T-helper 1 cell (primary cell): ENCODE measurements around the gene NTNG1.

Experiments used
- DNase-seq, 5 donors: peaks; one replicate each; pipeline ENCODE4 v3.0.0-alpha.2; 2012 to 2020

The NTNG1 gene

DNA sequence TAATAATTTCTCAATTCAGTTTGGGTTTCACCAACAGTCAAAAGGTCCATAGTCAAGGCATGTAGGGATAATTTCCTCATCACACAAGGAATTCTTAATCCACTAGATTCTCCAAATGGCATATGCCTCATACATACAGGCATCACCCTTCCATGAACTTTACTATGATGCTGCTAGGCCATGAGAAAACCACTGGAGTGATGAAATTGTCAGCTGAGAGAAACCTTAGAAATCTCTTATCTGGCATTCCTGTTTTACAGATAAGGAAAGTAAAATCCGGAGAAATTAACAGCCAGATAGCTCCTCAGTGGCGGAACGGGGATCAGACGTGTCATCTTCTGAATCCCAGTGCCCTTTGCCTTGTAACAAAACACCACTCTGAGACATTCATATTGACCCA, 274.4 kb downstream of the NTNG1 start:
- no peak for DNase-seq

GRCh38 chr1:107419003-107419402, 278.2 kb downstream of the NTNG1 start:
- no peak for DNase-seq

GRCh38 chr1:107422901-107423300, 282.1 kb downstream of the NTNG1 start:
- DNase-seq: no peak

DNA sequence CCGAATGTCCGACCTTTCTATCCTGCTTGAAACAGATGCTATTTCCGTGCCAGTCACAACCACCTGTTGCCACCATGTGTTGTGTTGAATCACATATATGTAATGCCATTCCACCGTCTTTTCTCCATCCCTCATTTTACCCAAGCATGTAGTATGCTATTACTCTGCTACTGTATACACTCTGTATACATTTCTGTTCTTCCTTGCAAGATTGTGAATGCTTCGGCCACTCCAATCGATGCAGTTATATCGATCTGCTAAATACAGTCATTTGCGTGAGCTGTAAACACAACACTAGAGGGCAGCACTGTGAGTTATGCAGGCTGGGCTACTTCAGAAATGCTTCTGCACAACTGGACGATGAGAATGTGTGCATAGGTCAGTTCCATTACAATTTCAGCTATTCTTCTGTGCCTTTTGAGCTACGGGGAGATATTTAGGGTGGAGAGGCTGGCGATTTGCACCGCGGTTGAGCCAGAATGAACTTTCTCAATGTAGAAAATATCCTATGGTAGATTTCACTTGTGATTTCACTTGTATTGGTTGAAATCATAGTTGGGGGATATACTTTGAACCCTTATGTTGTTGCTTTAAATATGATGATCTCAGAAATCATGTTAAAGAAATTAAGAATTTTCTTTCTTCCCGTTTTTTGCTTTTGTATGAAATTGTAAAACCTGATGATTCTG, 289.8 kb downstream of the NTNG1 start:
- DNase-seq: peak in 1 of 5 donors; percentile 21

DNA sequence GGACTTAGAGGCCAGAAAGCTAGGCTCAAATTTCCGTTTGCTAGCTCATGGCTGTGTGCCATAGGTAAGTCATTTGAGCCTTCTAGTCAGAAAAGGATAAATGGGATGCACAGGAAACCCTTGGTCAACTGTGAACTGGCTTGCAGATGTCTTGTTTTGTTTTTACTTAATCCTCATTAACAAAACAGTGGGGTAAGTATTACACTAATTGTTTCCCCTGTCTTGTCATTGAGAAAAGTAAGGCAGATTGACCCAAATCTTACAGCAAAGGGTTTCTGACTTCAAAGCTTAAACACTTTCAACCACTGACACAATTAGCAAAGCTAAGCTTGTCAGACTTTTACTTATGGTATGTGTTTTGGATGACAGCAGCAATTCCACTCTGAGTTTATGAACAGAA, 291.3 kb downstream of the NTNG1 start:
- no peak for DNase-seq

- no peak for DNase-seq
Observed at GRCh38 chr1:107433068-107433467, 292.2 kb downstream of the NTNG1 start.

DNA sequence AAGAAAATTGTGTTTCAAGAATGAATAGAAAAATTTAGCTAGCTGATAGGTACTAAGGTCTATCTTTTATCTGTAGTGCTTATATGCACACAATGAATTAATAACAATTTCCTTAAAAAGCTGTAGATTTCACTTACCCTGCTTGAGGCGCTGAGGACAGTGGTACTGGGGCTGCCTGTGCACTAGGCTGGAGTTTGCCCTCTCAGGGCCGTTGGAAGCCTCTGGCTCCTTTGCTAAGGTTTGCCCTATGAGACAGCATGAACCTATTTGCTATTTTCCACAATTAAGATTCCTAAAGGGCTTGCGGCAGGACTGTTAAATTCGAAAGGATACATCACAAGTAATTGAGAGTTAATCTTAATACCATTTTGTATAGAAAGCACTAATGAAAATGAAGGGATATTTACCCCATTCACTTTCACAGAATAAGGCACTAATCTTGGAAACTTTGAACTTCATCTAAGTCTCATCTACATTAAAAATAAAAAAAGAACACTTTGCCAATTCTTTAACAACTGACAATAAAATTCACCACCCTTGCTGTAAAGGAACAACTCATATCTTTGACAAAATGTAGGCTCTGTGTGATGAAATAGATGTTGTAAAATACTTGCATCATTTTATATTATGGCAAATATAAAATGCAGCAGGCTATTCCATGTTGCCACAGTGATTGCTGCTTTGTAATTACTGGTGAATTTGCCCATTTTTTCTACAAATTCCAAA, 293.0 kb downstream of the NTNG1 start:
- no peak for DNase-seq

DNA sequence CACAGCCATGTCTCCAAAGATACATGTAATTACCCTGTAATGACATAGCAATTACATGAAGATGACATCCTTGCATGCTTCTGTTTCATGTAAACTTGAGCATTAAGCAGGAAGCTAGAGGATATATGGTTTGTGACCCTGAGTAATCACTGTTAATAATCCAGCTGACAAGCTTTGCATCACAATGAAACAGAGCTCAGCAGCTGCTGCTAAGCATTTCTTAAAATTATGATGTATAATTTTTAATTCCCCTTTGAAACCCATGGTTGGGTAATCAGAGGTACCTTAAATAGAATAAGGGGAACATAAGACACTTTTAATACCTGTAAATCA, 293.5 kb downstream of the NTNG1 start:
- no peak for DNase-seq

DNA sequence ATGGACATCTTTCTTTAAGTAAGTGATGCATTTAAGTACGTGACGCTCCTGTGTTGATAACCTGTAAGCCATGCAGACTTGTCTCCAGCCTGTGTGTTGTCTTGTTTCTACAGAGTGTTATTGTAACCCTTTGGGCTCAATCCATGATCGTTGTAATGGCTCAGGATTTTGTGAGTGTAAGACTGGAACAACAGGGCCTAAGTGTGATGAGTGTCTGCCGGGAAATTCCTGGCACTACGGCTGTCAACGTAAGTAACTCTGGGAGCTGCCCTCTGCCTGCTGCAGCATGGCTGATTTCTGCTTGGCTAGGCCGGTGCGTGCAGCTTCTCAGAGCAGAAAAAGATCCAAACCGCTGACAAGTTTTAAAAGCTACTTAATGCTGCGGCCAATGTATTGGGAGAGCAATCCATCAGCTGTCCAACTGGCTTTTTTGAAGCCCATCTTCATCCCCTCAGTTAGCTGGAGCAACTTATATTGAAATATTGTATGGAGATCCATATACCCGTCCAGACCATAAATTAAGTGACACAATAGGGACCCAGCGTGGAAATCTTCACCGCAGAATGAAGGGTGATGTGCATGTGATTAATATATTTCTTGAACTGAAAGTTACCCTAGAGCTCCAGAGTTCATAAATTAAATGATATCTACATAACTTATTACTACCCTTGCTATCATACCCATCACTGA, 295.9 kb downstream of the NTNG1 start:
- no peak for DNase-seq

DNA sequence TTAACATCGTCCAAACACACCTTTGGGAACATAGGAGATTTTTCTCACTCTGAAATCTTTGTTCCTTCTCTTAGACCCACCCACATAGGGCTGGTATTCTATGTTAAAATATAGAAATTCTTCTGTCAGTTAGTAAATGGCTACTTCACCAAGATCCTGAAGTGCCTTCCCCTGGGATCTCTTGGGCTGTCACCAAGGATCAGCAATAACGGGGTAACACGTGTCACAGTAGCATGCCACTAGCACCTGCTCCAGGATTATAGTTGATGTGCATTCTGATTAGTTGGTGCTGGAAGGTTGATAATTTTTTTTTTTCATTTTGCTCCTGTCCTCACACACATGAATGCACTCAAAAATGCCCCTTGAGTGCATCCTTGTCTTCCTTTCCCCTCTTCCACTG, 298.7 kb downstream of the NTNG1 start:
- DNase-seq: no peak

DNA sequence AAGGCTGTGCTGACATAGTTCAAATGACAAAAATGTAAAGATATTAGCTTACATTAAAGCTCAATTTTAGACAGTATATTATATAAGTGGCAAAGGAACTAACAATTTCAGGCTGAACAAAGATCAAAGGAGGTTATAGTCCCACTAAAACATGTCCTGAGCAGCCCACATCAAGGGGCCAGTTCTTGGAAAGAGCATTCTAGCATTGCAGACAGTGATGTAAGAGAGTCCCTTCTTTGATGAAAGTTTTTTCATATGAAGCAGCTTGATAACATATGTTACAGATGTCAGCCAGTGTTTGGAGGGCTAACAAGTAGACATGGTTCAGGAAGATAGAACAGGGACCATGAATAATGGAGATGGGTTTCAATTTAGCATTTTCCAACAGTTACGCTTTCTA, 301.7 kb downstream of the NTNG1 start:
- no peak for DNase-seq

GRCh38 chr1:107443027-107443426, 302.2 kb downstream of the NTNG1 start:
- no peak for DNase-seq

GRCh38 chr1:107443860-107444259, 303.0 kb downstream of the NTNG1 start:
- no peak for DNase-seq

DNA sequence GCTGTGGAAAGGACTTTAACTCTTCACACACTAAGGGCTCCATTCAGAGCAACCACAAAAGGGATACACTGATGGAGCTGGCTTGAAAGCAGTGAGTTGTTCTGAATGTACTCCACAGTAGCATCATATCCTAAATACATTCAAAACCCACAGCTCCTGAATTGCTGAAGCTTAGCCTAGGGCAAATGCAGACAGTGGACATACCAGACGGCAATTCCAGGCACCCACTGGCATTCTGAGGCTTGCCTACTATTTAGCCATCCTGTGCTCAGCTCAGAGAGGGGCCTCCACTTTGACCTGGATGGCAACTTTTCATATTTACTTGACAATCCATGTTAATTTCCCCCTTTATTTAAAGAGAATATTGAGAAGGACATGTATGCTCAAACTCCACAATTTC, 303.5 kb downstream of the NTNG1 start:
- no peak for DNase-seq

GRCh38 chr1:107449326-107449725, 308.5 kb downstream of the NTNG1 start:
- DNase-seq: no peak

GRCh38 chr1:107450899-107451664, 310.2 kb downstream of the NTNG1 start:
- no peak for DNase-seq

GRCh38 chr1:107451715-107452114, 310.9 kb downstream of the NTNG1 start:
- no peak for DNase-seq

GRCh38 chr1:107454791-107455190, 314.0 kb downstream of the NTNG1 start:
- no peak for DNase-seq

DNA sequence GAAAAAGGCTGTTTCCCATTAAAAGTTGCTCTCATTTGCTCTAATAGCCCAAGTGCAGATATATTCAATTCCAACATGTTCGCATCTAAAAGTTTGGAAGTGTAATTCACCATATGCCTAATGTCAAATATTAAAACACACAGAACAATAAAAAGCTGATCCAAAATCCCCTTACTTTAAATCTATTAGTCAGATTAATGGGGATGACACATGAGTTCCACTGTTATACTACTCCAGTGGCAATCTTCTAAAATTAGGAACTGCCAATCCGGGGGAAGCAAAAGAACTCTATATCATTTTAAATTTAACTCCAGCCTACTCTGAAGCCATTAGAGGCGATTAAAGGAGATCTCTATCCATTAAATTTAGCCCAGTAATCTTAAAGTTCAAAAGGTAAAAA, 317.1 kb downstream of the NTNG1 start:
- DNase-seq: no peak

DNA sequence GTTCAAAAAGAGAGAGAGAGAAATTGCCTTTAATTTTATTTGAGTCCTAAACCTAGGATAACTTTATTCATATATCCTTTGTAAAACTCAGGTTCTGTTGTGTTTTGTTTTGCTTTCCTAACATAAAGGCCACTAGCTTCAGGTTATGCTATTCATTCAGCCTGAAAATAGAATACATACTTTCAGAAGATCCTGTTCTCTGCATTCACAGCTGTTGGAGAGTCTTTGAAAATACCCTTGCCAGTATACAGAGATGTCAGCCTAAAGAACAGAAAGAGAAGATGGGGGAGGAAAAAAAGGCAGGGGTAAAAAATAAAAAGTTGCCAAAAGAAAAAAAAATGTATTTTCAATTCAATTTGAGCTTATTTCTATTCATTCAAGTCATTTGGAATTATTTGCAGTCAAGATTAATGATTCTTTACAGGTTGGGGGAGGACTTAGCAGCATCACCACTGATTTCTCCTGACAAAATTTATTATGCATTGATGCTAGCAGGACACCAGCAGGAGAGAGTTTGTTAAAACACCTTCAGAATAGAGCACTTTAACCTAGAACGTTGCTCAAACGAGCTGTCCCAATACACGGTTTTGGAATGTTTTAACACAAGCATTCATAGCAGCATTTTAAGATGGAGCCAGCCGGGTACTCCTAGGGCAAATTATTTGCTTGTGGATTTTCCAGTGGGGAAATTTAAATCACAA, 318.5 kb downstream of the NTNG1 start:
- DNase-seq: no peak

- no peak for DNase-seq
Observed at GRCh38 chr1:107460035-107460434, 319.2 kb downstream of the NTNG1 start.

GRCh38 chr1:107464827-107465226, 324.0 kb downstream of the NTNG1 start:
- DNase-seq: no peak

- no peak for DNase-seq
Observed at GRCh38 chr1:107467286-107467685, 326.4 kb downstream of the NTNG1 start.
